Ecto neural progenitor cell (in vitro differentiated cells): ENCODE measurements around the gene CAMK2B.

Source experiments
- DNase-seq: peaks from one replicate; pipeline ENCODE4 v3.0.0-alpha.2; 2018; ENCODE audit warnings: low spot score

CAMK2B gene

GRCh38 chr7:44309271-44310091, 15.9 kb downstream of the CAMK2B start:
- peak; percentile 78 for DNase-seq

- DNase-seq: peak; percentile 66
Observed at GRCh38 chr7:44308596-44309270, 16.7 kb downstream of the CAMK2B start.

- DNase-seq: peak; percentile 44
Observed at GRCh38 chr7:44307905-44308595, 17.3 kb downstream of the CAMK2B start.

GRCh38 chr7:44307301-44307900, 18.0 kb downstream of the CAMK2B start:
- peak; percentile 56 for DNase-seq

- DNase-seq: peak; percentile 38
Observed at GRCh38 chr7:44306606-44307005, 18.8 kb downstream of the CAMK2B start.

GRCh38 chr7:44305564-44306507, 19.6 kb downstream of the CAMK2B start:
- DNase-seq: peak; percentile 28

- peak; percentile 42 for DNase-seq
Observed at GRCh38 chr7:44294325-44295069, 30.9 kb downstream of the CAMK2B start.

GRCh38 chr7:44293561-44294324, 31.7 kb downstream of the CAMK2B start:
- DNase-seq: peak; percentile 59

GRCh38 chr7:44292876-44293560, 32.4 kb downstream of the CAMK2B start:
- DNase-seq: peak; percentile 38

GRCh38 chr7:44292420-44292817, 33.0 kb downstream of the CAMK2B start:
- DNase-seq: no peak

- DNase-seq: peak; percentile 22
Observed at GRCh38 chr7:44291733-44292419, 33.5 kb downstream of the CAMK2B start.

GRCh38 chr7:44291066-44291732, 34.2 kb downstream of the CAMK2B start:
- peak; percentile 23 for DNase-seq

GRCh38 chr7:44290252-44290620, 35.2 kb downstream of the CAMK2B start:
- peak; percentile 42 for DNase-seq

- DNase-seq: peak; percentile 47
Observed at GRCh38 chr7:44289341-44290251, 35.8 kb downstream of the CAMK2B start.

GRCh38 chr7:44288811-44289340, 36.5 kb downstream of the CAMK2B start:
- no peak for DNase-seq

- DNase-seq: no peak
Observed at GRCh38 chr7:44288381-44288685, 37.1 kb downstream of the CAMK2B start.
